GM18508 (cell line): Measurements from ENCODE around the gene IL22RA1.

Source experiments
- ATAC-seq: cut with Tn5 transposase; IDR thresholded peaks from one replicate; pipeline ENCODE4 v1.9.1; 2021; ENCODE audit warnings: moderate number of reproducible peaks; ENCODE audit not compliant: insufficient read depth, unreplicated experiment

IL22RA1 gene

GRCh38 chr1:24118410-24119242, 24.3 kb downstream of the IL22RA1 start:
- ATAC-seq = no peak

GRCh38 chr1:24117722-24118409, 25.1 kb downstream of the IL22RA1 start:
- no peak for ATAC-seq

GRCh38 chr1:24117132-24117531, 25.8 kb downstream of the IL22RA1 start:
- ATAC-seq = no peak

- no peak for ATAC-seq
These were observed 28.2 kb downstream of the IL22RA1 start for GRCh38 chr1:24114753-24115152.

GRCh38 chr1:24113641-24114033, 29.3 kb downstream of the IL22RA1 start:
- no peak for ATAC-seq

- no peak for ATAC-seq
These were observed 30.8 kb downstream of the IL22RA1 start, which contains the start of gene MYOM3 for GRCh38 chr1:24111996-24112779. Gene MYOM3, minus strand, starts transcription at chr1:24112135. Its CDS starts 3,499 bp downstream, at chr1:24108636.

- no peak for ATAC-seq
These were observed 31.5 kb downstream of the IL22RA1 start for GRCh38 chr1:24111262-24111995.

- no peak for ATAC-seq
These were observed 32.2 kb downstream of the IL22RA1 start for GRCh38 chr1:24110642-24111261.

- ATAC-seq = no peak
These were observed 33.1 kb downstream of the IL22RA1 start for GRCh38 chr1:24109686-24110475.

- no peak for ATAC-seq
These were observed 33.8 kb downstream of the IL22RA1 start for GRCh38 chr1:24109166-24109483.

- ATAC-seq = no peak
These were observed 34.4 kb downstream of the IL22RA1 start for GRCh38 chr1:24108334-24109165.

GRCh38 chr1:24107462-24108138, 35.3 kb downstream of the IL22RA1 start:
- ATAC-seq = no peak

GRCh38 chr1:24105368-24106160, 37.4 kb downstream of the IL22RA1 start:
- no peak for ATAC-seq

- no peak for ATAC-seq
These were observed 38.1 kb downstream of the IL22RA1 start for GRCh38 chr1:24104854-24105253.

GRCh38 chr1:24103879-24104278, 39.1 kb downstream of the IL22RA1 start:
- no peak for ATAC-seq

GRCh38 chr1:24103408-24103807, 39.5 kb downstream of the IL22RA1 start:
- no peak for ATAC-seq

GRCh38 chr1:24102961-24103360, 40.0 kb downstream of the IL22RA1 start:
- no peak for ATAC-seq
